Activated CD8-positive, alpha-beta memory T cell treated with anti-CD3 and anti-CD28 coated beads, Interleukin-2, amount 50 U/mL, for 48 hours (primary cell): ENCODE measurements around the gene NRDC.
"Not testable (repeated sequence)": the region's sequence is repeated elsewhere in the genome, so short reads cannot be mapped to it uniquely, and the experiment has no call there.

ENCODE experiments used
- DNase-seq: peaks from one replicate; pipeline ENCODE4 v3.0.0-alpha.2; 2020

NRDC gene

DNA sequence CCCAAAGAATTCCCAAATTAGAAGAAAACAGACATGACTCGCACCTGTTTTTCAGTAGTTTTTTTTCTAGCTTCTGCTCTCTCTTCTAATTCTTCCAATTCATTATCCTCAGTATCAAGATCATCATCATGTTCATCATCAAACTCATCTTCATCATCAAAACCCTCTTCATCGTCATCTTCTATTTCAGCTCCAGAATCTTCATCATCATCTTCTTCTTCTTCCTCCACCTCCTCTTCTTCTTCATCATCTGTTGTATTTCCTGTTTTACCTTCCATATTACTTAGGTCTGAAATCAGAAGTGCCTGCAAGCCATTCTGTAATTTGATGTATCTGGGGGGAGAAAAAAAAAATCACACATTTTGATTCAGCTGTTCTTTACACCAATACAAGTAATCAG, 38.3 kb downstream of the NRDC start:
- DNase-seq = no peak

DNA sequence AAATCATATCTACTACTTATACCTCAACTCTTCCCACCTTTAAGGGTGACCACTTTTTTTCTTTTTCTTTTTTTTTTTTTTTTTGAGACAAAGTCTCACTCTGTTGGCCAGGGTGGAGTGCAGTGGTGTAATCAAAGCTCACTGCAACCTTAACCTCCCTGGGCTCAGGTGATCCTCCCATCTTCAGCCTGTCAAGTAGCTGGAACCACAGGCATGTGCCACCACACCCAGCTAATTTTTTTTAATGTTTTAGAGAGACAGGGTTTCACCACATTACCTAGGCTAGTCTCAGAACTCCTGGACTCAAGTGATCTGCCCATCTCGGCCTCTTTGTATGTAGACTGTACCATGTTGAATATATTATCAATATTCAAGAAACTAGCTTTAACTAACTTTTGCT, 39.4 kb downstream of the NRDC start:
- DNase-seq = no peak

DNA sequence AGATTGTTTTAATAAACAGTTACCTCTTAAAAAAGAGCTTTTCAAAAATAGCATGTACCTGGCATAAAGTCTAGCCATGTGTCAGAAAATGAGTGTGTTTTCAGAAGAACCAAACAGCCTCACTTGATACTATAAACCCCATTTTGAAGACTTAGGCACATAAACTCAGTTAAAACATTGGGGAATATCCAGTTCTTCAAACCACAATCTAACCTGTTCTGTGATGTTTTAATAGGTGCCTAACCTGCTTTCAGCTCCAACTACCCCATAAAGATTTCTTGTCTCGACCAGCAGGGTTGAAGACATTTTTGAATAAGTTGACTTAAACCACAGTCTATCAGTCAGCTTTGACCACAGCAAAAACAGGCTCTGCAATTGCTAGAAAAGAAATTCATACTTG, 41.3 kb downstream of the NRDC start:
- DNase-seq = no peak

DNA sequence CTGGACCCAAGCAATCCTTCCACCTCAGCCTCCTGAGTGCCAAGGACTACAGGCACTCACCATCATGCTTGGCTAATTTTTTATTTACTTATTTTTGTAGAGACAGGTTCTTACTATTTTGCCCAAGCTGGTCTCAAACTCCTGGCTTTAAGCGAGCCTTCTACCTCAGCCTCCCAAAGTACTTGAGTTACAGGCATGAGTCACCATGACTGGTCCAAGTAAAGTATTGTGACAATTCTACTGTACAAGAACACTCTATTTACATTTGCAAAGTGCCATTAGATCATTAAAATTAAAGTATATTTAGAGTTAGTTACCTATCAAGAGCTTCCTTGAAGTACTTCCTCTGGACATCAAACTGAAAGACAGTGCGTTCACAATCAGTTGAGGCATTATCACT, 44.8 kb downstream of the NRDC start:
- DNase-seq = no peak

DNA sequence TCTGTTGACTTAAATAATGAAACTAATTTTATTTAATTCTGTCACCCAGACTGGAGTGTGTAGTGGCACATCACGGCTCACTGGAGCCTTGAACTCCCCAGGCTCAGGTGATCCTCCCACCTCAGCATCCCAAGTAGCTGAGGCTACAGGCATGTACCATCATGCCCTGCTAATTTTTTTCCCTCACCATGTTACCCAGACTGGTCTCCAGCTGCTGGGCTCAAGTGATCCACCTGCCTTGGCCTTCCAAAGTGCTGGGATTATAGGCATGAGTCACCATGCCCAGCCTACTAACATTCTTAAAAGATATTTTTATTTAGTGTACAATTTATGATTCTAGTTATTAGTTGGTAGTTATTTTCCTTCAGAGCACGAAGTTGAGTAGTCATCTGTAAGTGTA, 49.5 kb downstream of the NRDC start:
- DNase-seq = no peak

DNA sequence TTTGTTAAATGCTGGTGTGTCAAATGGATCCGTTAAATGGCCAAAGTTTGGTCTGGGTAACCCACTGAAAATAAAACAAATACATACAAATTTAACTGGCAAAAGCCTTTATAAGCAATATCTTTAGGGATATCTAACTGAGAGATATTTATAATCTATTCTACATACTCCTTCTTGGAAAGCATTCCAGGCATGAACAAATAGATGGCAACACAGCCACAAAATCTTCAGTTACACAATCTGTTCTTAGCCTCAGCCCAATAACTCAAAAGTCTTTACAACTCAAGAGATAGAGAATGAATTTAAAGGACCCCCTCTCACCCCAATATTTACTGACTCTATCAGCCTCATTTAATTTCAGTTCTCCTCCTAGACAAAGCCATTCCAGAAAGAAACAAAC, 58.7 kb downstream of the NRDC start:
- no peak for DNase-seq

DNA sequence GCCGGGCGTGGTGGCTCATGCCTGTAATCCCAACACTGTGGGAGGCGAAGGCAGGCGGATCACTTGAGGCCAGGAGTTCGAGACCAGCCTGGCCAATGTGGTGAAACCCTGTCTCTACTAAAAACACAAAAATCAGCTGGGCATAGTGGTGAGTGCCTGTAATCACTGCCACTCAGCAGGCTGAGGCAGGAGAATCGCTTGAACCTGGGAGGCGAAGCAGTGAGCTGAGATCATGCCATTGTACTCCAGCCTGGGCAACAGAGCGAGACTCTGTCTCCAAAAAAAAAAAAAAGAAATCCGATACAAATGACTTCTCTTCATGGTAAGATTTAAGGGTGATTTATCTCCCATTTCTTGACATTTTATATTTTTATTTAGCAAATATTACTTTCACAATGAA, 59.5 kb downstream of the NRDC start:
- not testable (repeated sequence) for DNase-seq

DNA sequence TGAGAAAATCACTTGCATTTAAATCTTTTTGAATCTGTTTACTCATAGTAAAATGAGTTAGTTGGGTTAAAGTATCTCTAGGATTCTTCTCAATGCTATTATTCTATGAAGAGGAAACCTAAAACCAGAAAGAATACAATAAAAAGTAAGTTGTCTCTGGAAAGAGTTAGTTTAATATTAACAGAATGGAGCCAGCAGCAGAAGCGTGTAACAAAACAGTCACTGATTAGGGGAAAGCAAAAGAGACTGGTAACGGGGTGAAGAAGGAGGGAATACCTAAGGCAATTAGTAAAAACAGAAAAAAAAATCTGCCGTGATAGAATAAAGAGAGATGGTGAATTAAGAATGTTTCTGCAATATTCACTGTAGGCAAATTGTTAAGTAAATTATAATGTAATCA, 60.0 kb downstream of the NRDC start:
- DNase-seq = no peak

DNA sequence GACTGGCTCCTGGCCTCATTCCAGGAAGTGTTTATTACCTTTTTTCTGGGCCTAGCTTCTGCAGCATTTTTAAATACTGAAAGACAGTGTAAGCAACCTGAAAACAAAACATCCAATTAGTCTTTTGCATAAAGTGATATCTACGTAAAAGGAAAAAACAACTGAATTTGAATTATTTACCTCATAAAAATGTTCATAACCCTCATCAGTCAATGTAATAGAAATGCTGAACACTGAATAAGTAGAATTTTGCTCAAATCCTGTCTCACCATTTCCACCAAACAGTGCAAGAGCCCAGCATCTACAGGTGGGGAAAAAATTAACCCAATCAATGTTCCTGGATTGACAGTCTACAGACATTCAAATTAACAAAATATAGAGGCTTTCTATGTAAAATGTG, 64.0 kb downstream of the NRDC start:
- no peak for DNase-seq

DNA sequence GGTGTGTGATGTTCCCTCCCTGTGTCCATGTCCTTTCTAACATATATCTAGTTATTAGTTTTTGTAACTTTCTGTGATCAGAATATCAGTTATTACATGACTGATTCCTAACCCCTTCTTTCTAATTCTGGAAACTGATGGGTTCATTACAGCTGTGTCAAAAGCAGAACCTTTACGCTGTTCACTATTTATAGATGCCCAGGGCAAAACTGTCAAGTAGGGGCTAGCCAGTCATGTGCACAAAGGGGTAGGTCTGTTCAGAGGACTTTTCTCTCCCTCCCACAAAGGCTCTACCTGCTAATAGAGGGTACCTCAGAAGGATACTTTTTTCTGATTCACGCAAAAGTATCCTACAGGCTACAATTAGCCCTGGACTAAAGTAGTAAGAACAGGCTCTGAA, 79.2 kb downstream of the NRDC start:
- no peak for DNase-seq

DNA sequence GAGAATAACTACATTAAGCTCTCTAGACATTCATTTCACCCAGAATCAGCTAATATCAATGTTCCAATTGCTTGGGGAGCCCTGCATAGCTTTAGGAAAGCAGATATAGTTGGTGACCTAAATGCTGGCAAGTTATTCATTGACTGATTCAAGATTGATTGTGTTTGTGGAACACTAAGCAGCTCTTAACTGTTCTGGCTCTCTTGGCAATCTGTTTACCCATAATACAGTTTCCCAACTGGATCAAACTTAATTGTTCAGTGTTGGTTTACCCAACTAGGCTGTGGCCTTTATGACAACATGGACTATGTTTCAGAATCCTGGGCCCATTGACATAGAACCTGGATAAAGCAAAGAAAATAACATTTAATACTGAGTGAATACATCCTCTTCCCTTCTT, 83.7 kb downstream of the NRDC start:
- no peak for DNase-seq

DNA sequence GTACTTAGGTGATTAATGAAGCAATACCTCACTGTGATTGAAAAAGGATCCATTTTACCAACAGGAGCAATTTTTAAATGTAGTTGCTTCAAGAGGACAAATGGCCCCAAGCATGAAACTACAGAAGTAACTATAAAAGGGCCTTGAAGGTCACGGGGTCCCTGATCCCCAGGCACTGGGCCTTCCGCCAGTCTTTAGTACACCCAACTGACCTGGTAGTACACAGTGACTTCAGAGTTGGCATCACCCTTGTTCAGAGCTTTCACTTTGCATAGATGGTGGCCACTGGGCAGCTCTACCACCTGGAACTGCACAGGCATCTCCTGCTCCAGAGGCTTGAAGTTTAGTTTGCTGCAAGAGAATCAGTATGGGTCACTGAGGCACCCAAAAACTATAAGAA, 84.3 kb downstream of the NRDC start:
- DNase-seq = no peak

DNA sequence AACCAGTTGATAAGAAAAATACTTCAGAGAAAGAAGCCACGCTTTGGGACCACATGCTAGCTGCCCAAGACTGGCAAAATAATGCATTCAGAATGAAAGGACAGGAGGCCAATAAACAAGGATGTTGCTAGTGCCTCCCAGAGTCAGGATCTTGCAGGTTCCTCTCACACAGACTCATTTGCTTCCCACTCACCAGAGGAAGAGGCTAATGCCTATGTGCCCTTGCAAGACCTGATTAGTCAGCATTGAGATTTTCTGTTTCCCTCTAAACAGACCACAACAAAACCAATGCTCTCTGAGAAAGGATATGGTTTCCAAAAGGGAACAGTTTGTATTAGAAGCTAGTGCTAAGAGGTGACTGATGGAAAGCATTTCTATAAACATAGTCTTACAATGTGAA, 85.7 kb downstream of the NRDC start:
- no peak for DNase-seq

DNA sequence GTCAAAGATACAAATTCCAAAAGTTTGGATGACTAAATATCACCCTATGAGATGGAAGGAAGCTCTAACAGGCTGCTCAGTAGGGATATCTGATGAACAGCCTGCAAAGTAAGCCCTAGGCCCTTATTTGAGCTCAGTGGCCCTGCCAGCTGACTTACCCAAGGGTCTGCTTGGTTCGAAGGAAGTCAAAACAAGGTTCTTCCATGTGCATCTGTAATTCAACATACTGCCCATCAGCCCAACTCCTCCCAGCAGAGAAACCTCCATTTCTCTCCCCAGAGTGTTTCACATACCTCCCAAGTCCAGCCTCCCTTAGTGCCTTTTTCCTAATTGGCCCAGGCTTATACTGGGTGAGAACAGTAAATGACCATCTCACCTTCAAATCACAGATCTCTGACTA, 86.6 kb downstream of the NRDC start:
- DNase-seq = no peak

DNA sequence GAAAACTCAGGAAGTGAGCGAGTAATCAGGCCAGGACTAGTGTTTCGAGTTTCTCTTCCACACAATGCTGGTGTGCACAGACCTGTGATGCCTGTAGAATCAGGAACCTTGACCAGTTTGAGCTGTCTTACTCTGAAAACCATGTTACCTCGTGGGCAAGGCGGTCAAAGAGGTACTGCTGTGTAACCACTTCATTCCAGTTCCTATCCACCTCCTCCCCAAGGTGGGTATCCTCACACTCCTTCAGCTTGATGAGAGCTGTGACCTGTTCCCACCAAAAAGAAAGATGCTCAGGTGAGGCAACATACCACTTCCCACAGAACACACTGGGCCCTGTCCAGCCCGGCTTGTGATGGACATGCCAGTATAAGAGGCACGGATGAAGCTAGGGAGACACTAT, 88.1 kb downstream of the NRDC start:
- DNase-seq = no peak

DNA sequence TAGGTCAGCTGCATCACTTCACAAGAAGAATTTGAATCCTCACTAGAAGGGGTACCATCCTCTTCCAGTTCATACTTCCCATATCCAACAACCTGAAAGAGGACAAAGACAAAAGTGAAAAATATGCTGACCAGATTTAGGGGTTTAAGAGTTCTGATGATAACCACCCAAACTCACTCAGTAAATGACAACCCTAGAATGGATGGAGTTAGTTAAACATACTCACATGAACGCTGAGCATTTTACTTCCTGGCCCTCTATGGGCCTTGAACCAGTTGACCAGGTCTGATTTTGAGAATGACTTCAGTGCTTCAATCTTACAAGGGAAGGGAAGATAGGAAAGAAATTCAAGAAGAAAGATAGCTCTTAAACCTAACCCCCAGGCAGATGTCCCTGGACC, 89.2 kb downstream of the NRDC start:
- no peak for DNase-seq

DNA sequence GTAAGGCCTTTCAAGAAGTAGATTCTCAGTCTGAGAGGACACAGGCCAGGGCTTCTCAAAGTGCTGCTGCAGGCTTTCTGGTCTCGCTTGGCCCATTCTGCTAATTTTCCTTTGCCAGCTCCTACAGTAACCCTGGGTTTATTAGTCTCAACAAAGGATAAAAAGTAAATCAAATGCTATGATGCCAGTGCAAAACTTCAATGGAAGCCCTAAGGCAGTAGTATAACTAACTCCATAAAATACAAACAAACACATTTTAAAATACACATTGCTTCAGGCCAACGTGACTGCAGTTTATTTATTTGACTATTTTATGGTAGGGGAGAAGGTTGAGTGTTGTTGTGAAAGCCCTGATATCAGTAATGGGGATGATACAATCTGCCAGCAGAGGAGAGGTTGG, 89.6 kb downstream of the NRDC start:
- DNase-seq = no peak

DNA sequence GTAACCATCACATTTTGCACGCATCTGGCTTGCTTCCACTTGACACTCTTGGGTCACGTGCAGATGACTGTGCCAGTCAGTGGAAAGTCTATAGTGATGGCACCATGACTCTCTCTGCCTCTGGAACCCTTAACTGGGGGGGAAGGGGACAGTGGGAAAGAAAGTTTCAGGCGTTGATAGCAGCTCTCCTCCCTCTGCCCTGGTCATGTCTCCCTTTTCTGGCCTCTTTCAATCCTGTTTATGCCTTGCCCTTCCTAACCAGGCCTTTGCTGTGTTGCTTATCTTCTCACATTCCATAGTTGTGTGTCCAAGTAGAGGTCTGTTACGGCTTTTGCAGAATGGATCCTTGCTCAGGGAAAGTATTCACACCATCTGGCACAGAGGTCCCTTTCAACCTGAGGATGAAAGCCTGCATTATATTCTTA, 93.5 kb downstream of the NRDC start:
- no peak for DNase-seq

DNA sequence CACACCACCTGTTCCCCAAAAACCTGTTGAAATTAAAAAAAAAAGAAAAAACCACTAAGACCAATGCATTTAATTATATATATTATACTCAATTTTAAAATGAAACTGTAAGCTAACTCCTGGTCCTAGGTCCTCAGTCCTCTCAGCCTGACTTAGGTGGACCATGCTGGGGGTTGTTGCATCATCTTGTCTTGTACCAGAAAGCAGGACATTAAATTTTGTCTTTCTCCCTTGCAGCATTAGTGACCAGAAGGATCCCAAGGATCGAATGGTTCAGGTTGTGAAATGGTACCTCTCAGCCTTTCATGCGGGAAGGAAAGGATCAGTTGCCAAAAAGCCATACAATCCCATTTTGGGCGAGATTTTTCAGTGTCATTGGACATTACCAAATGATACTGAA, 97.6 kb downstream of the NRDC start:
- no peak for DNase-seq

DNA sequence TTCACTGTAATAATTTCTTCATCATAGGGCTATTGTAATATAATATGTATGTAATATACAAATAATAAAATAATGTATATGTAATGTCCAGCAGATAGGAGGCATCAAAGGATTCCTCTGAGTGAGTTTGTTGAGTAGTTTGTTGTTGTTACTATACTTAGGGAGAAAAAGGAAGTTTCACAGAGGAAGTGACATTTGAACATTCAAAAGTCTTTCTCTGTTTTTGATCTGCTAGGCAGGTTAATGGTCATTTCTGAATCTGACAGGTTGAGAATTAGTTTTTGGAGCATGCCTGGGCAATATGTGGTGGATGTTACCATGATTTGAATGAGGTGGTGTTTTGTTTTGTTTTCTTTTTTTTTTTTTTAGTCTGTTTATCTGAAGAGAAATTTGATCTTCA, 102.1 kb downstream of the NRDC start:
- no peak for DNase-seq

DNA sequence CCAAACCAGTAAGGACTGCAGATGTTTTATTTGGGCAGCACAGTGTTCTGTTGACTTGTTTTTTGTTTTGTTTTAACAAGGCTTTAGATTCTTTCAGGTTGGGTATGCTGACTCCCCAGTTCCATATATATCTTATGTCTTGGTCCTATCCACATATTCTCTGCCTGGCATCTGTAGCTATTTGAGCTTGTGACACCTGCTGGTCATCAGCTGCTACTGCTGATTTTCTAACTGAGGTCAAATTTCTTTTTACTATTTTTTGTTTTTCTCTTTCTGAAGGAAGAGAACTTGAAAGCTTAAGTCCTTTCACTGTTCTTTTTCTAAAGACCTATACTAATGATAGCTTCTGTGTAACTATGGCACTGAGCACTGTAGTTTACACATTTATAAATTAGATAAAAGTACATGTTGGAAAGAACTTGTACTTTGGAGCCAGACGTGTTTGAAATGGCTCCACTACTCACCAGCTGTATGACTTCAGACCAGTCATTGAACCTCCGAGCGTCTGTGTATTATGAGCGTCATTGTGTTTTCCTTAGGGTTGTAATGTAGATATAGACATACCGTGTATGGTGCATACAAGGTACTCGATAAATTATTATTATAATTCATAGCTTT, 109.4 kb downstream of the NRDC start:
- no peak for DNase-seq

DNA sequence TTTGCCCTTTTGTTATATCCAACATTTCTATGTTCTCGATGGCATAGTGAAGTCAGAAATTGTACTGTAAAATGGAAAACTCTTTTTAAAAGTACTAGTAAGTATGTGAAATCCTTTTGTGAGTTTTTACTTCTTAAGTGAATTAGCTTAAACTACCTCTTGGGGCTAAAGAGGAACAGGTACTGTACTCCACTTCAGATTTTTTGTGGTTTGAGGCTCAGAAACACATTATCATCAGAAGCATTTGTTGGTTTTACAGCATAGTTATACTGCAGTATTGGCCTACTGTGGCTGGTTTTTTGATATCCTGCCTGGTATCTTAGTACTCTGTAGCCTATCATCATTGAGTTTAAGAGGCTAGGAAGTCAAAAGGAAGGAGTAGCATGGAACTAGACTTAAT, 117.2 kb downstream of the NRDC start:
- no peak for DNase-seq

DNA sequence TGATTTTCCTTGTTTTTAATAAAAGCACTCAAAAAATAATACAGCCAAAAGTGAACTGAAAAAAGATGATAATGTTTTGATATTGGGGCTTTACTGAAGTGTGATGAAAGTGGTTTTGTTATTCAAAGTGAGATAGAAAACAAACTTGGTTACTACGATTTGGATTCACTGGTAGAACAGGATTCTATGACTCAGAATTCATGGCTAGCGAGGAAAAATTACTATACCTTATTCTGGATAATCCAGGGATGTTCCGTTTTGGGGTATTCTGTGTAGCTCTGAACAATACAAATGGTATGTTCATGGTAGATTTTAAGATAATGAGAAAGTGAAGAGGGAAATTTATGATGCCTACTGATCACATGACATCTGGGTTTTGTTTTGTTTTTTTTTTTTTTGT, 117.7 kb downstream of the NRDC start:
- no peak for DNase-seq

DNA sequence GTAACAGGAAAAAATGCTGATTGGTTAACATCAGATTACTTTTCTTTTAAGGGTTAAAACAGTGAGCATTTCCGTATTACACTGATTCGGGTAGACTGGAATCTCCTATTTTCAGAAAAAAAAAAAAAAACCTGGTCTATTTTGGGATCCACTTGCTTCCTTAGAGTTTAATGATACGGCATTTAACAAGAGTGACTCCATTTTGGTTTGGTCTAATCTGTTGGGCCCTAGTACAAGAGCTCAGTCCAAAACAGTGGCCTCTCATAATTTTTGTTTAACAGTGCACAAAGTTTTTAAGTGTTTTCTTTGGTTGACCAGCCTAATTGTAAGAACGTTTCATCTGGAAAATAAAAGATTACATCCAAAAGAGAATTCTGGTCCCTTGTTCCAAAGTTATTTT, 120.2 kb downstream of the NRDC start:
- no peak for DNase-seq

DNA sequence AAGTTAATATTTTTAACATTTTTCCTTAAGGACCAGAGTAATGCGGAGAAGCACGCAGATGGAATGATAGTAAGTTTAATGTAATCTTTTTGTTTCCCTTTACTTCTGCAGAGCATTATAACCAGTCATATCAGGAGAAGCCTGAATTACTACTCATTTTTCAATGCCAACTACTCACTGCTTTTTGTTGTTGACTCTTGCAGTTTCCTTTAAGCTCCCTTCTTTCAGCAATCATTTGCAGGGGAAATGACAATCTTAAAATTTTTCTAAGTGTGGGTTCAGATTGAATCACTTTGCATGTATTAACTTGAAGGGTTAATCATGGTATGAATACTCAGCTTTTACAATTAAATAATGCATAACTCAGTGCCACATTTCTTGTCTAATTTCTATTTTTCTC, 122.2 kb downstream of the NRDC start:
- no peak for DNase-seq

DNA sequence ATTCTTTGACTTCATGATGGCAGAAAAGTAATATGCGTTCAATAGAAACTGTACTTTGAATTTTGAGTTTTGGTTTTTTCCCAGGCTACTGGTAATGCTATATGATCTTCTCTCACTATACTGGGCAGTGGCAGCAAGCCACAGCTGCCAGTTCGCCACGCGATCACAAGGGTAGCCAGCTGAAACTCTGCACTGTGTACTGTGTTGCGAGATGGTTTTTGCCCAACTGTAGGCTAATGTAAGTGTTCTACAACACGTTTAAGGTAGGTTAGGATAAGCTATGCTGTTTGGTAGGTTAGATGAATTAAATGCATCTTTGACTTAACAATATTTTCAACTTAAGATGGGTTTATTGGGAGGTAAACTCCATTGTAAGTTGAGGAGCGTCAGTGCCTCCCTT, 123.1 kb downstream of the NRDC start:
- no peak for DNase-seq
